Measurements from ENCODE around the gene TRIM5. TPM values are rescaled to one million over a fixed set of nuclear protein-coding genes. Genes with fewer than 3 reads are reported as not detected.

TRIM5 gene
- total RNA-seq, 1 experiment from 2014 or later = 21.5 TPM

DNA sequence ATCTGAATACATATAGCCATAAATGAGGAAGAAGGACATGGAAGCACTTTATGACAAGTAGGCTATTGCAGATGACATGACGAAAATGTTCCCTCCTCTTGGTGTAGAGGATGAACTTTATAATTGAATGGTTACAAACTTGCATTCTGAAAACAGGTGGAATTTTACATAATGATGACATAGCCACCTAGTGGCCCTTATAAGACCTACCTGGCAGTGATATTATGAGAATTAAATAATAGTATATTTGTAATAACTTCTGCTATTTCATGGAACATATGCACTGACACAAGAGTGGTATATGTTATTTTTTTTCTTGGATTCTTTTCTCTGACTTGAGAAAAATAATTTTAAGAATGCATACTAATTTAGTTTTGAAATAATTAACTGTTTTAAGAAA, 27.6 kb upstream of the TRIM5 start:
- no peaks in the 10 kb centered on the region for H3K9me3 ChIP-seq (ENCODE audit: control insufficient read depth, low read depth, low read length)
- H3K27ac ChIP-seq (ENCODE audit: insufficient read length, low read depth, low read length) = no peak overlapping the region
- H3K56ac ChIP-seq (ENCODE audit: insufficient read length, low read depth, low read length) = no peak overlapping the region
- H2BK120ac ChIP-seq (ENCODE audit: low read depth, low read length, poor library complexity, severe bottlenecking) = no peak overlapping the region
- H3K79me2 ChIP-seq (ENCODE audit: insufficient read depth, low read length) = no peaks in the 10 kb centered on the region
- H3K79me1 ChIP-seq (ENCODE audit: insufficient read depth, low read depth, low read length, poor library complexity, severe bottlenecking) = no peaks in the 10 kb centered on the region
- H3K9ac ChIP-seq (ENCODE audit: extremely low read depth, insufficient read length, low read length) = no peak overlapping the region
- no peak overlapping the region for H3K18ac ChIP-seq (ENCODE audit: insufficient read length, low read depth, low read length)
- Mint-ChIP-seq H3K36me3 (ENCODE audit: insufficient read depth in 1 of 3, low read depth in 3 of 3) (peaks cover 0 to 28% (median 11%) of the 10 kb centered on the region in 3 experiments; a peak in 5 of 7 replicates), H3K4me3 (no peak overlapping the region), H3K27ac (no peak overlapping the region), H3K4me1 (no peaks in the 10 kb centered on the region), H3K27me3 (ENCODE audit: low read depth) (peaks cover 2% of the 10 kb centered on the region; the same call in 1 of the 2 replicates), H3K9me3 (peaks cover 2 to 3% of the 10 kb centered on the region in 2 experiments; a peak in 3 of 5 replicates)
- H3K23ac ChIP-seq (ENCODE audit: insufficient read length, low read depth, low read length) = no peak overlapping the region
- no peak overlapping the region for H2AFZ ChIP-seq (ENCODE audit: low read length)
- no CpG with 5 or more reads among the region's 1 CpG for WGBS (ENCODE audit: extremely low coverage, insufficient read length, low lambda C conversion rate)
- no peak overlapping the region for H3T11ph ChIP-seq (ENCODE audit: low read length)
- H2AK5ac ChIP-seq (ENCODE audit: insufficient read length, low read length) = no peak overlapping the region
- no peak overlapping the region for H2BK12ac ChIP-seq (ENCODE audit: insufficient read length, low read depth, low read length)
- no peak overlapping the region for H4K8ac ChIP-seq (replicated peaks; ENCODE audit: insufficient read length, low read depth, low read length)
- H4K91ac ChIP-seq (ENCODE audit: insufficient read length, low read depth, low read length) = no peak overlapping the region
- H3K14ac ChIP-seq (ENCODE audit: insufficient read depth, low read length) = no peak overlapping the region
- no peak for DNase-seq
- no peak overlapping the region for H3K4ac ChIP-seq (ENCODE audit: low read depth, low read length)
- TF ChIP-seq, protein P1, sequence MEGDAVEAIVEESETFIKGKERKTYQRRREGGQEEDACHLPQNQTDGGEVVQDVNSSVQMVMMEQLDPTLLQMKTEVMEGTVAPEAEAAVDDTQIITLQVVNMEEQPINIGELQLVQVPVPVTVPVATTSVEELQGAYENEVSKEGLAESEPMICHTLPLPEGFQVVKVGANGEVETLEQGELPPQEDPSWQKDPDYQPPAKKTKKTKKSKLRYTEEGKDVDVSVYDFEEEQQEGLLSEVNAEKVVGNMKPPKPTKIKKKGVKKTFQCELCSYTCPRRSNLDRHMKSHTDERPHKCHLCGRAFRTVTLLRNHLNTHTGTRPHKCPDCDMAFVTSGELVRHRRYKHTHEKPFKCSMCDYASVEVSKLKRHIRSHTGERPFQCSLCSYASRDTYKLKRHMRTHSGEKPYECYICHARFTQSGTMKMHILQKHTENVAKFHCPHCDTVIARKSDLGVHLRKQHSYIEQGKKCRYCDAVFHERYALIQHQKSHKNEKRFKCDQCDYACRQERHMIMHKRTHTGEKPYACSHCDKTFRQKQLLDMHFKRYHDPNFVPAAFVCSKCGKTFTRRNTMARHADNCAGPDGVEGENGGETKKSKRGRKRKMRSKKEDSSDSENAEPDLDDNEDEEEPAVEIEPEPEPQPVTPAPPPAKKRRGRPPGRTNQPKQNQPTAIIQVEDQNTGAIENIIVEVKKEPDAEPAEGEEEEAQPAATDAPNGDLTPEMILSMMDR (conservative IDR thresholded peaks at IDR 0.05) = peak; percentile 62
- no peak overlapping the region for H2BK15ac ChIP-seq (ENCODE audit: low read depth, low read length)
- H4K20me1 ChIP-seq (ENCODE audit: control insufficient read depth, insufficient read depth, insufficient read length) = no peaks in the 10 kb centered on the region
- H3K4me2 ChIP-seq (ENCODE audit: insufficient read depth, insufficient read length, low read length) = no peak overlapping the region
- H2BK20ac ChIP-seq (ENCODE audit: low read depth, low read length, poor library complexity, severe bottlenecking) = no peak overlapping the region
- no peaks in the 10 kb centered on the region for H3K27me3 ChIP-seq (ENCODE audit: insufficient read depth, low read length)
- H3K4me1 ChIP-seq (ENCODE audit: insufficient read depth, low read length) = no peaks in the 10 kb centered on the region
- no peak overlapping the region for H2BK5ac ChIP-seq (ENCODE audit: insufficient read length, low read length)
- H3K23me2 ChIP-seq (ENCODE audit: insufficient read length, low read depth, low read length, poor library complexity, severe bottlenecking) = no peaks in the 10 kb centered on the region
- H4K5ac ChIP-seq (ENCODE audit: insufficient read length, low read depth, low read length) = no peak overlapping the region
